ENCODE measurements around the gene PTPN2.
"Not testable (repeated sequence)": the region's sequence is repeated elsewhere in the genome, so short reads cannot be mapped to it uniquely, and the experiment has no call there.

The PTPN2 gene

GRCh38 chr18:12765586-12765985, 118.5 kb downstream of the PTPN2 start:
- DNase-seq (ENCODE audit: low read depth, low spot score): no peak
- no peak overlapping the region for H3K4me3 ChIP-seq (ENCODE audit: low read length)

- DNase-seq (ENCODE audit: low read depth, low spot score): no peak
- H3K4me3 ChIP-seq (ENCODE audit: low read length): no peak overlapping the region
These were observed 118.9 kb downstream of the PTPN2 start for GRCh38 chr18:12765126-12765525.

- DNase-seq (ENCODE audit: low read depth, low spot score); H3K4me3 ChIP-seq (ENCODE audit: low read length): not testable (repeated sequence)
These were observed 125.5 kb downstream of the PTPN2 start for GRCh38 chr18:12758566-12758965.

- DNase-seq (ENCODE audit: low read depth, low spot score); H3K4me3 ChIP-seq (ENCODE audit: low read length): not testable (repeated sequence)
These were observed 127.3 kb downstream of the PTPN2 start for GRCh38 chr18:12756619-12757239.

- H3K4me3 ChIP-seq (ENCODE audit: low read length); DNase-seq (ENCODE audit: low read depth, low spot score): not testable (repeated sequence)
These were observed 128.4 kb downstream of the PTPN2 start for GRCh38 chr18:12755606-12756005.

- DNase-seq (ENCODE audit: low read depth, low spot score): no peak
- H3K4me3 ChIP-seq (ENCODE audit: low read length): no peak overlapping the region
These were observed 129.5 kb downstream of the PTPN2 start for GRCh38 chr18:12754511-12754910.

GRCh38 chr18:12751891-12752290, 132.1 kb downstream of the PTPN2 start:
- no peak for DNase-seq (ENCODE audit: low read depth, low spot score)
- no peak overlapping the region for H3K4me3 ChIP-seq (ENCODE audit: low read length)

GRCh38 chr18:12751503-12751884, 132.5 kb downstream of the PTPN2 start:
- H3K4me3 ChIP-seq (ENCODE audit: low read length): no peak overlapping the region
- no peak for DNase-seq (ENCODE audit: low read depth, low spot score)

- no peak for DNase-seq (ENCODE audit: low read depth, low spot score)
- peak overlapping the region; percentile 27 for H3K4me3 ChIP-seq (ENCODE audit: low read length)
These were observed 133.1 kb downstream of the PTPN2 start for GRCh38 chr18:12750715-12751502.

GRCh38 chr18:12750076-12750714, 133.8 kb downstream of the PTPN2 start:
- DNase-seq (ENCODE audit: low read depth, low spot score): peak; percentile 99
- peak overlapping the region; percentile 27 for H3K4me3 ChIP-seq (ENCODE audit: low read length)

GRCh38 chr18:12749121-12749520, 134.9 kb downstream of the PTPN2 start:
- DNase-seq (ENCODE audit: low read depth, low spot score): no peak
- no peak overlapping the region for H3K4me3 ChIP-seq (ENCODE audit: low read length)

- no peak for DNase-seq (ENCODE audit: low read depth, low spot score)
- H3K4me3 ChIP-seq (ENCODE audit: low read length): no peak overlapping the region
These were observed 135.4 kb downstream of the PTPN2 start for GRCh38 chr18:12748671-12749070.

- DNase-seq (ENCODE audit: low read depth, low spot score): no peak
- no peak overlapping the region for H3K4me3 ChIP-seq (ENCODE audit: low read length)
These were observed 136.3 kb downstream of the PTPN2 start for GRCh38 chr18:12747530-12748315.

- no peak overlapping the region for H3K4me3 ChIP-seq (ENCODE audit: low read length)
- DNase-seq (ENCODE audit: low read depth, low spot score): no peak
These were observed 138.8 kb downstream of the PTPN2 start for GRCh38 chr18:12745095-12745795.

- H3K4me3 ChIP-seq (ENCODE audit: low read length): no peak overlapping the region
- peak; percentile 60 for DNase-seq (ENCODE audit: low read depth, low spot score)
These were observed 139.9 kb downstream of the PTPN2 start for GRCh38 chr18:12744103-12744502.

GRCh38 chr18:12742453-12742852, 141.6 kb downstream of the PTPN2 start:
- DNase-seq (ENCODE audit: low read depth, low spot score): no peak
- no peak overlapping the region for H3K4me3 ChIP-seq (ENCODE audit: low read length)

Data from Jurkat, Clone E6-1 (cell line).